Measurements from ENCODE around the gene HES5.

Gene HES5

DNA sequence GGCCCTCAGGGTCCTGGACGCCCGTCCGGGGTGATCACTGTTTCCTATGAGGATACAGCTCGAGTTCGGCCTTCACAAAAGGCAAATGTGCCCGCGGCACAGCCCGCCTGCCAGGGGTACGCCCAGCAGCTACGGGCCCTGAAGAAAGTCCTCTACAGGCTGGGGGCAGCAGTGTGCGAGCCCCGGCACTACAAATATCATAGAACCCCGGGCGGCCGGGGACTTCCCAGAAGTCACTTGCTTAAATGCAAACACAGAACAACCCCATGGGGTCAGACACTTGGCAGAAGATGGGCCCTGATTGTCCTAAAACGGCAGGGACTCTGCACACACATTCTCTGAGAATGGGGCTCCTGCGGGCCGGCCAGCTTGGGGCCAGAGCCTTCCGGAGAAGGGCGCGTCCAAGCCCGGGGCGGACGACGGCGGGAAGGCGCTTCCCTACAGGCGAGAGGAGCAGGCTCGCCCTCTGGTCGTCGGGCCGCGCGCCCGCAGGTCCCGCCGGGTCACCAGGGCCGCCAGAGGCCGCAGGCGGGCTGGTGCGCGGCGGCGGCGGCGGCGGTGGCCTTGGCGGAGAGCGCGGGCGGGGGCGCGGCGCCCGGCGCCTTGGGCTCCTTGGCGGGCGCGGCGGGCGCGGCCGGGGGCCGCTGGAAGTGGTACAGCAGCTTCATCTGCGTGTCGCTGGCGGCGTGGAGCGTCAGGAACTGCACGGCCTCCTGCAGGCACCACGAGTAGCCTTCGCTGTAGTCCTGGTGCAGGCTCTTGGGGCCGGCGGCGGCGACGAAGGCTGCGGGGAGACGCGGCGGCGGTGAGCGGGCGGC lies 888 bp downstream of the HES5 start:
- 0 out of 2 replicates have a peak, but pooled peaks cover 4% of the 10 kb centered on the region for H3K27me3 ChIP-seq (ENCODE audit: low read depth, low read length)
- TF ChIP-seq EZH2phosphoT487 (IDR thresholded peaks at IDR 0.05; ENCODE audit: low read depth), result no peak
- TF ChIP-seq, protein P1, sequence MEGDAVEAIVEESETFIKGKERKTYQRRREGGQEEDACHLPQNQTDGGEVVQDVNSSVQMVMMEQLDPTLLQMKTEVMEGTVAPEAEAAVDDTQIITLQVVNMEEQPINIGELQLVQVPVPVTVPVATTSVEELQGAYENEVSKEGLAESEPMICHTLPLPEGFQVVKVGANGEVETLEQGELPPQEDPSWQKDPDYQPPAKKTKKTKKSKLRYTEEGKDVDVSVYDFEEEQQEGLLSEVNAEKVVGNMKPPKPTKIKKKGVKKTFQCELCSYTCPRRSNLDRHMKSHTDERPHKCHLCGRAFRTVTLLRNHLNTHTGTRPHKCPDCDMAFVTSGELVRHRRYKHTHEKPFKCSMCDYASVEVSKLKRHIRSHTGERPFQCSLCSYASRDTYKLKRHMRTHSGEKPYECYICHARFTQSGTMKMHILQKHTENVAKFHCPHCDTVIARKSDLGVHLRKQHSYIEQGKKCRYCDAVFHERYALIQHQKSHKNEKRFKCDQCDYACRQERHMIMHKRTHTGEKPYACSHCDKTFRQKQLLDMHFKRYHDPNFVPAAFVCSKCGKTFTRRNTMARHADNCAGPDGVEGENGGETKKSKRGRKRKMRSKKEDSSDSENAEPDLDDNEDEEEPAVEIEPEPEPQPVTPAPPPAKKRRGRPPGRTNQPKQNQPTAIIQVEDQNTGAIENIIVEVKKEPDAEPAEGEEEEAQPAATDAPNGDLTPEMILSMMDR (IDR thresholded peaks at IDR 0.05; ENCODE audit: low read depth, low read length), result no peak
- peaks cover 19% of the 10 kb centered on the region for H3K79me2 ChIP-seq (ENCODE audit: low read length)
- H3K36me3 ChIP-seq (replicated peaks; ENCODE audit: low read depth, low read length), result no peaks in the 10 kb centered on the region
- H3K27ac ChIP-seq (ENCODE audit: low read length), result no peak overlapping the region
- no peak overlapping the region for H3K4me2 ChIP-seq (ENCODE audit: low read length)
- no peak overlapping the region for H3K9ac ChIP-seq (ENCODE audit: low read length)
- H3K4me1 ChIP-seq (ENCODE audit: low read length), result peaks cover 17% of the 10 kb centered on the region
- H2AFZ ChIP-seq (ENCODE audit: low read depth, low read length), result no peak overlapping the region
- H3K4me3 ChIP-seq (ENCODE audit: low read length), result no peak overlapping the region
- peaks cover 17% of the 10 kb centered on the region for H4K20me1 ChIP-seq (ENCODE audit: insufficient read depth, low read length)
- H3K9me3 ChIP-seq (ENCODE audit: insufficient read depth, low read length), result no peaks in the 10 kb centered on the region

DNA sequence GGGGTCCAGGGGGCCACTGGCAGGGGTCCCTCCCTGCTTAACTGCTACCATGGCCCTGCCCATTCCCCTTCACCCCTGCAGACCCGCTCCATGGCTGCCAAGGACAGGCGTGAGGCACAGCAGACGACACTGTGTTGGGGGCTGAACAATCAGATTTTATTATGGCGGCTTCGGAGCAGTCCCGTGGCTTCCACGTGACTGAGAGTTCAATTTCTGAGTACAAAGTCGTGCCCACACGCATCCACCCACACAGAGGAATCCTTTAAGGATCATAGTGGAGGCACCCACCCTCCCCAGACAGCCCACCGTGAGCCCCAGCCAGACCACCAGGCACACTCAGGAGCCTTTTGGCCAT lies 1.5 kb downstream of the HES5 start:
- H4K20me1 ChIP-seq (ENCODE audit: insufficient read depth, low read length), result peaks cover 23% of the 10 kb centered on the region
- no peak overlapping the region for H3K9ac ChIP-seq (ENCODE audit: low read length)
- no peaks in the 10 kb centered on the region for H3K9me3 ChIP-seq (ENCODE audit: insufficient read depth, low read length)
- no peak overlapping the region for H2AFZ ChIP-seq (ENCODE audit: low read depth, low read length)
- H3K79me2 ChIP-seq (ENCODE audit: low read length), result peaks cover 24% of the 10 kb centered on the region
- no peak overlapping the region for H3K4me3 ChIP-seq (ENCODE audit: low read length)
- no peak overlapping the region for H3K27ac ChIP-seq (ENCODE audit: low read length)
- TF ChIP-seq, protein P1 (IDR thresholded peaks at IDR 0.05; ENCODE audit: low read depth, low read length), result no peak
- no peak for TF ChIP-seq EZH2phosphoT487 (IDR thresholded peaks at IDR 0.05; ENCODE audit: low read depth)
- H3K4me1 ChIP-seq (ENCODE audit: low read length), result peaks cover 17% of the 10 kb centered on the region
- no peak overlapping the region for H3K4me2 ChIP-seq (ENCODE audit: low read length)
- 0 out of 2 replicates have a peak, but pooled peaks cover 4% of the 10 kb centered on the region for H3K27me3 ChIP-seq (ENCODE audit: low read depth, low read length)
- H3K36me3 ChIP-seq (replicated peaks; ENCODE audit: low read depth, low read length), result no peaks in the 10 kb centered on the region

DNA sequence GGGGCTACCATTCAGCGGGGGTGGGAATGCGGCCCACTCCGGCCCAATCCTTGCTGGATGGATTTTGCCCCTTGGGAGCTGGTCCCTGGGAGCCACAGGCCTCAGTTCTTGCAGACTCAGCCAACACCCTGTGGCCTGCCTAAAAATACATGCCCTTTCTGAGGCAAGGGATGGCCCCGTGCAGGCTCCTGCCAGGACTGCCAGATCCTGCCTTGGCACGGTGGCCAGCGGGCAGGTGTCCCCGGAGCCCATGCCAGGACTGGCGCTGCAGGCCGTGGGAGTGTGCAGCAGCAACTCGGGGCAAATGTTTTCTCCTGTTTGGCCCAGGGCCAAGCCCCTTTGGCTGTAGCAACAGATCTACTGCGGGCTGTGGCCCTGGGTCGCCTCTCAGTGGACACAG lies 2.0 kb downstream of the HES5 start:
- H3K4me3 ChIP-seq (ENCODE audit: low read length), result no peak overlapping the region
- H3K79me2 ChIP-seq (ENCODE audit: low read length), result peaks cover 30% of the 10 kb centered on the region
- H3K27ac ChIP-seq (ENCODE audit: low read length), result no peak overlapping the region
- H2AFZ ChIP-seq (ENCODE audit: low read depth, low read length), result no peak overlapping the region
- peaks cover 29% of the 10 kb centered on the region for H4K20me1 ChIP-seq (ENCODE audit: insufficient read depth, low read length)
- H3K4me1 ChIP-seq (ENCODE audit: low read length), result peaks cover 17% of the 10 kb centered on the region
- H3K36me3 ChIP-seq (replicated peaks; ENCODE audit: low read depth, low read length), result no peaks in the 10 kb centered on the region
- H3K27me3 ChIP-seq (ENCODE audit: low read depth, low read length), result 0 out of 2 replicates have a peak, but pooled peaks cover 1% of the 10 kb centered on the region
- H3K9me3 ChIP-seq (ENCODE audit: insufficient read depth, low read length), result no peaks in the 10 kb centered on the region
- H3K4me2 ChIP-seq (ENCODE audit: low read length), result no peak overlapping the region
- H3K9ac ChIP-seq (ENCODE audit: low read length), result no peak overlapping the region
- TF ChIP-seq, protein P1 (IDR thresholded peaks at IDR 0.05; ENCODE audit: low read depth, low read length), result no peak

DNA sequence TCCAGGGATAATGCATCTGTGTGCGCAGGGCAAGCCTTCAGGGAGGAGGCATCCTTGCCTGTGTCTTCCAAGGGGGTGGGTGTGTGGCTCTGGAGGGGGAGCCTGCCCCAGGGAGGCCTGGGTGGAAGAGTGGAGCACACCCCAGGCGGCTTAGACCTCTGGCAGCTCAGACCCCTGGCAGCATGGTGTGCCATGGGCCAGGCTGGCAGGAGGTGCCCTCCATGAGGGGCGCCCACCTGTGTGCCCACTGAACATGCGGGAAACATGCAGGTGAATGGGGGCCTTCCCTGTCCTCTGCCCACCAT lies 2.6 kb downstream of the HES5 start:
- Histone ChIP-seq H3K4me3 (ENCODE audit: low read length) (no peak overlapping the region), H3K27ac (ENCODE audit: low read length) (no peak overlapping the region), H3K9ac (ENCODE audit: low read length) (no peak overlapping the region), H3K36me3 (replicated peaks; ENCODE audit: low read depth, low read length) (no peaks in the 10 kb centered on the region), H3K27me3 (ENCODE audit: low read depth, low read length) (no peaks in the 10 kb centered on the region), H3K9me3 (ENCODE audit: insufficient read depth, low read length) (no peaks in the 10 kb centered on the region), H3K79me2 (ENCODE audit: low read length) (peaks cover 35% of the 10 kb centered on the region), H3K4me1 (ENCODE audit: low read length) (peaks cover 17% of the 10 kb centered on the region), H4K20me1 (ENCODE audit: insufficient read depth, low read length) (peaks cover 34% of the 10 kb centered on the region), H2AFZ (ENCODE audit: low read depth, low read length) (no peak overlapping the region), H3K4me2 (ENCODE audit: low read length) (no peak overlapping the region)
- TF ChIP-seq, protein P1 (IDR thresholded peaks at IDR 0.05; ENCODE audit: low read depth, low read length), result no peak
- TF ChIP-seq EZH2phosphoT487 (IDR thresholded peaks at IDR 0.05; ENCODE audit: low read depth), result no peak
